GM23338 (cell line): ENCODE data around the gene PPP1R2. TPM values are rescaled to one million over a fixed set of nuclear protein-coding genes. Genes with fewer than 3 reads are reported as not detected.

ENCODE experiments used
- EZH2phosphoT487 ChIP-seq: fragments of 200-600 bp; sonication (generic); IDR thresholded peaks from one replicate; pipeline ENCODE4 v1.8.1; 2018; ENCODE audit warnings: antibody characterized with exemption; ENCODE audit not compliant: unreplicated experiment
- NANOG ChIP-seq: IDR thresholded peaks from 2 replicates; pipeline ENCODE4 v1.6.1; 2016; ENCODE audit warnings: antibody characterized with exemption, borderline replicate concordance
- STAT1 ChIP-seq: IDR thresholded peaks from one replicate; pipeline ENCODE4 v1.6.1; 2016; ENCODE audit warnings: antibody characterized with exemption; ENCODE audit not compliant: unreplicated experiment
- ZNF331 ChIP-seq: fragments of 250-450 bp; sonication (Bioruptor Pico); IDR thresholded peaks from 2 replicates; pipeline ENCODE4 v1.5.0; 2020; ENCODE audit warnings: low read depth, mild to moderate bottlenecking, moderate library complexity
- polyA plus RNA-seq: library from polyadenylated mRNA; unstranded; fragments of >200 nt; fragmentation: Nextera tagmentation; extraction: Ambion mirVana; gene quantifications from 2 replicates; pipeline ENCODE4 v1.2.1, GENCODE V29; 2016
- total RNA-seq: library from RNA; depleted of rRNA; stranded (reverse); fragments of >200 nt; shearing (Covaris generic); gene quantifications from 2 replicates; pipeline ENCODE4 v1.2.3, GENCODE V29; 2014
- TF ChIP-seq, protein P1 (sequence below): fragments of 250-450 bp; sonication (Bioruptor Pico); IDR thresholded peaks from 2 replicates; pipeline ENCODE4 v1.5.0; 2020; ENCODE audit warnings: mild to moderate bottlenecking, moderate library complexity
- TF ChIP-seq, protein P2 (sequence below): IDR thresholded peaks from one replicate; pipeline ENCODE4 v1.6.1; 2018; ENCODE audit warnings: antibody characterized with exemption; ENCODE audit not compliant: unreplicated experiment

The PPP1R2 gene
- total and polyA plus RNA-seq, 2 experiments from 2014 or later = 45.9 to 46.8 TPM

DNA sequence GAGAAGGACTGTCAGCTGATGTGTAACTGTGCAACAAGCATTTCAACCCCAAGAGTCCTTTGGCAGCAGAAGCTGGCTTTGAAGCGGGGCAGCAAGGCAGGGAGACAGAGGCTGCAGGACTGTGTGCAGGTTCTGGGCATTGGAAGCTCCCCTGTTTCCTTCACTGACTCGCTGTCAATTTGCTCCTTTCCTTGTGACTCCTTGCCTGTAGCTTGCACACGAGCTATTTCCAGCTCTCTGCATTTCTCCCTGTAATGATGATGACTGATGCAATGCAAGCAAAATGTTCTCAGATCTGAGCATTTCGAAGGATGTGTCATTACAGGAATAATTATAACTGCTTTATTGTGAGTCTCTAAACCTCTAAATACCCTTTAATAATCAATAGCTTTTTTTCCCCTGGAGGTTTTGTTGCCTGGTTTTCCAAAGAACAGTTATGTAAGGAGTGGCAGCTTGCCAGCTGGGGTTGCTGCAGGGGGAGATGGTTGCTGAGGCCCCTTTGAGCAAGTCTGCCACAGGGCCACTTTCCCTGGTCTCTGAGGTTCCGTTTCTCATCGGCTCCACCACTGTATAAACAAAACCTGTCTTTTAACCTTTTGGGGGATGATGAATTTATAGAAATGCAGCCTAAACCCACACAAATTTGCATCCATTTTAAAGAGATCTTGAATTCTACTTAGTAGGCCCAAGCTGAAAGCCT, 37.8 kb upstream of the PPP1R2 start (continued):
- TF ChIP-seq, protein P1, sequence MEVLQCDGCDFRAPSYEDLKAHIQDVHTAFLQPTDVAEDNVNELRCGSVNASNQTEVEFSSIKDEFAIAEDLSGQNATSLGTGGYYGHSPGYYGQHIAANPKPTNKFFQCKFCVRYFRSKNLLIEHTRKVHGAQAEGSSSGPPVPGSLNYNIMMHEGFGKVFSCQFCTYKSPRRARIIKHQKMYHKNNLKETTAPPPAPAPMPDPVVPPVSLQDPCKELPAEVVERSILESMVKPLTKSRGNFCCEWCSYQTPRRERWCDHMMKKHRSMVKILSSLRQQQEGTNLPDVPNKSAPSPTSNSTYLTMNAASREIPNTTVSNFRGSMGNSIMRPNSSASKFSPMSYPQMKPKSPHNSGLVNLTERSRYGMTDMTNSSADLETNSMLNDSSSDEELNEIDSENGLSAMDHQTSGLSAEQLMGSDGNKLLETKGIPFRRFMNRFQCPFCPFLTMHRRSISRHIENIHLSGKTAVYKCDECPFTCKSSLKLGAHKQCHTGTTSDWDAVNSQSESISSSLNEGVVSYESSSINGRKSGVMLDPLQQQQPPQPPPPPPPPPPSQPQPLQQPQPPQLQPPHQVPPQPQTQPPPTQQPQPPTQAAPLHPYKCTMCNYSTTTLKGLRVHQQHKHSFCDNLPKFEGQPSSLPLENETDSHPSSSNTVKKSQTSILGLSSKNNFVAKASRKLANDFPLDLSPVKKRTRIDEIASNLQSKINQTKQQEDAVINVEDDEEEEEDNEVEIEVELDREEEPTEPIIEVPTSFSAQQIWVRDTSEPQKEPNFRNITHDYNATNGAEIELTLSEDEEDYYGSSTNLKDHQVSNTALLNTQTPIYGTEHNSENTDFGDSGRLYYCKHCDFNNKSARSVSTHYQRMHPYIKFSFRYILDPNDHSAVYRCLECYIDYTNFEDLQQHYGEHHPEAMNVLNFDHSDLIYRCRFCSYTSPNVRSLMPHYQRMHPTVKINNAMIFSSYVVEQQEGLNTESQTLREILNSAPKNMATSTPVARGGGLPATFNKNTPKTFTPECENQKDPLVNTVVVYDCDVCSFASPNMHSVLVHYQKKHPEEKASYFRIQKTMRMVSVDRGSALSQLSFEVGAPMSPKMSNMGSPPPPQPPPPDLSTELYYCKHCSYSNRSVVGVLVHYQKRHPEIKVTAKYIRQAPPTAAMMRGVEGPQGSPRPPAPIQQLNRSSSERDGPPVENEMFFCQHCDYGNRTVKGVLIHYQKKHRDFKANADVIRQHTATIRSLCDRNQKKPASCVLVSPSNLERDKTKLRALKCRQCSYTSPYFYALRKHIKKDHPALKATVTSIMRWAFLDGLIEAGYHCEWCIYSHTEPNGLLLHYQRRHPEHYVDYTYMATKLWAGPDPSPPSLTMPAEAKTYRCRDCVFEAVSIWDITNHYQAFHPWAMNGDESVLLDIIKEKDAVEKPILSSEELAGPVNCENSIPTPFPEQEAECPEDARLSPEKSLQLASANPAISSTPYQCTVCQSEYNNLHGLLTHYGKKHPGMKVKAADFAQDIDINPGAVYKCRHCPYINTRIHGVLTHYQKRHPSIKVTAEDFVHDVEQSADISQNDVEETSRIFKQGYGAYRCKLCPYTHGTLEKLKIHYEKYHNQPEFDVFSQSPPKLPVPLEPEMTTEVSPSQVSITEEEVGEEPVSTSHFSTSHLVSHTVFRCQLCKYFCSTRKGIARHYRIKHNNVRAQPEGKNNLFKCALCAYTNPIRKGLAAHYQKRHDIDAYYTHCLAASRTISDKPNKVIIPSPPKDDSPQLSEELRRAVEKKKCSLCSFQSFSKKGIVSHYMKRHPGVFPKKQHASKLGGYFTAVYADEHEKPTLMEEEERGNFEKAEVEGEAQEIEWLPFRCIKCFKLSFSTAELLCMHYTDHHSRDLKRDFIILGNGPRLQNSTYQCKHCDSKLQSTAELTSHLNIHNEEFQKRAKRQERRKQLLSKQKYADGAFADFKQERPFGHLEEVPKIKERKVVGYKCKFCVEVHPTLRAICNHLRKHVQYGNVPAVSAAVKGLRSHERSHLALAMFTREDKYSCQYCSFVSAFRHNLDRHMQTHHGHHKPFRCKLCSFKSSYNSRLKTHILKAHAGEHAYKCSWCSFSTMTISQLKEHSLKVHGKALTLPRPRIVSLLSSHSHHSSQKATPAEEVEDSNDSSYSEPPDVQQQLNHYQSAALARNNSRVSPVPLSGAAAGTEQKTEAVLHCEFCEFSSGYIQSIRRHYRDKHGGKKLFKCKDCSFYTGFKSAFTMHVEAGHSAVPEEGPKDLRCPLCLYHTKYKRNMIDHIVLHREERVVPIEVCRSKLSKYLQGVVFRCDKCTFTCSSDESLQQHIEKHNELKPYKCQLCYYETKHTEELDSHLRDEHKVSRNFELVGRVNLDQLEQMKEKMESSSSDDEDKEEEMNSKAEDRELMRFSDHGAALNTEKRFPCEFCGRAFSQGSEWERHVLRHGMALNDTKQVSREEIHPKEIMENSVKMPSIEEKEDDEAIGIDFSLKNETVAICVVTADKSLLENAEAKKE (CRISPR knock-in tag) = no peak
- TF ChIP-seq STAT1 (no peak), ZNF331 (no peak), NANOG (no peak), EZH2phosphoT487 (no peak)
- TF ChIP-seq, protein P2, sequence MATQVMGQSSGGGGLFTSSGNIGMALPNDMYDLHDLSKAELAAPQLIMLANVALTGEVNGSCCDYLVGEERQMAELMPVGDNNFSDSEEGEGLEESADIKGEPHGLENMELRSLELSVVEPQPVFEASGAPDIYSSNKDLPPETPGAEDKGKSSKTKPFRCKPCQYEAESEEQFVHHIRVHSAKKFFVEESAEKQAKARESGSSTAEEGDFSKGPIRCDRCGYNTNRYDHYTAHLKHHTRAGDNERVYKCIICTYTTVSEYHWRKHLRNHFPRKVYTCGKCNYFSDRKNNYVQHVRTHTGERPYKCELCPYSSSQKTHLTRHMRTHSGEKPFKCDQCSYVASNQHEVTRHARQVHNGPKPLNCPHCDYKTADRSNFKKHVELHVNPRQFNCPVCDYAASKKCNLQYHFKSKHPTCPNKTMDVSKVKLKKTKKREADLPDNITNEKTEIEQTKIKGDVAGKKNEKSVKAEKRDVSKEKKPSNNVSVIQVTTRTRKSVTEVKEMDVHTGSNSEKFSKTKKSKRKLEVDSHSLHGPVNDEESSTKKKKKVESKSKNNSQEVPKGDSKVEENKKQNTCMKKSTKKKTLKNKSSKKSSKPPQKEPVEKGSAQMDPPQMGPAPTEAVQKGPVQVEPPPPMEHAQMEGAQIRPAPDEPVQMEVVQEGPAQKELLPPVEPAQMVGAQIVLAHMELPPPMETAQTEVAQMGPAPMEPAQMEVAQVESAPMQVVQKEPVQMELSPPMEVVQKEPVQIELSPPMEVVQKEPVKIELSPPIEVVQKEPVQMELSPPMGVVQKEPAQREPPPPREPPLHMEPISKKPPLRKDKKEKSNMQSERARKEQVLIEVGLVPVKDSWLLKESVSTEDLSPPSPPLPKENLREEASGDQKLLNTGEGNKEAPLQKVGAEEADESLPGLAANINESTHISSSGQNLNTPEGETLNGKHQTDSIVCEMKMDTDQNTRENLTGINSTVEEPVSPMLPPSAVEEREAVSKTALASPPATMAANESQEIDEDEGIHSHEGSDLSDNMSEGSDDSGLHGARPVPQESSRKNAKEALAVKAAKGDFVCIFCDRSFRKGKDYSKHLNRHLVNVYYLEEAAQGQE = no peak
